Right lobe of liver (tissue), 4 donors: Measurements from ENCODE around the gene SRM.

Experiments
- CTCF ChIP-seq, 4 donors: fragments of 200-600 bp in 3 of 4; fragments of 450-650 bp in 1 of 4; IDR thresholded peaks; one replicate each; pipeline versions ENCODE4 v1.5.1 to v1.8.0; 2016 to 2022; ENCODE audit warnings: antibody characterized with exemption in 4 of 4, mild to moderate bottlenecking in 2 of 4
- POLR2A ChIP-seq: fragments of 450-650 bp; IDR thresholded peaks from one replicate; pipeline ENCODE4 v1.6.1; 2017; ENCODE audit warnings: antibody characterized with exemption, mild to moderate bottlenecking
- donor health status: DM: no; HTN: no; CAD: no.
- donor health status: DM: no; HTN: no; CAD: no.
- donor health status: DM: no; HTN: yes; CAD: no.

- TF ChIP-seq CTCF (IDR thresholded peaks at IDR 0.05) (no peak), POLR2A (no peak)
Observed at GRCh38 chr1:11109047-11109760, 49.4 kb upstream of the SRM start.
